KOPT-K1 (cell line): ENCODE data around the gene AKT2.

Source experiments
- H3K27ac ChIP-seq: fragments of 200-600 bp; sonication (generic); 2 replicates; pipeline ENCODE4 v1.5.1; 2016; ENCODE audit warnings: antibody characterized with exemption, mild to moderate bottlenecking, low read depth, low read length; ENCODE audit not compliant: poor library complexity, severe bottlenecking
- H3K36me3 ChIP-seq: fragments of 200-600 bp; sonication (generic); 2 replicates; pipeline ENCODE4 v1.5.1; 2017; ENCODE audit warnings: antibody characterized with exemption, mild to moderate bottlenecking, low read length, moderate library complexity; ENCODE audit not compliant: insufficient read depth
- H3K9me3 ChIP-seq: fragments of 200-600 bp; sonication (generic); 2 replicates; pipeline ENCODE4 v1.5.1; 2017; ENCODE audit warnings: antibody characterized with exemption, low read length, mild to moderate bottlenecking; ENCODE audit not compliant: insufficient read depth, poor library complexity, severe bottlenecking

The AKT2 gene

DNA sequence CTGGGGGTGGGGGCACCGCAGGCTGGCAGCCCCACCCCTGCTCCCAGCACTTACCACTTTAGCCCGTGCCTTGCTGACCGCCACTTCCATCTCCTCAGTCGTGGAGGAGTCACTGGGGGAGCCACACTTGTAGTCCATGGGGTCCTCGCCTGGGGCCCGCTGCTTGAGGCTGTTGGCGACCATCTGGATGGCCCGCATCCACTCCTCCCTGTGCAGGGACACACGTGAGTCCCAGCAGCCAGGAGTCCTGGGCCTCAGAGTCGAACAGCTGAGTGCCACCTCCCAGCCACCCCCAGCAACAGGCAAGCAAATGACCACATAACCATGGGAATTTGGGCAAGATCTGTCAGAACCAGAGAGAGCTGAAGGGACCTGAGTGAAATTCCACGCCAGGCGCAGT lies 42.7 kb downstream of the AKT2 start:
- H3K9me3 ChIP-seq, result no peaks in the 10 kb centered on the region
- H3K36me3 ChIP-seq, result peaks cover 81% of the 10 kb centered on the region
- no peak overlapping the region for H3K27ac ChIP-seq

DNA sequence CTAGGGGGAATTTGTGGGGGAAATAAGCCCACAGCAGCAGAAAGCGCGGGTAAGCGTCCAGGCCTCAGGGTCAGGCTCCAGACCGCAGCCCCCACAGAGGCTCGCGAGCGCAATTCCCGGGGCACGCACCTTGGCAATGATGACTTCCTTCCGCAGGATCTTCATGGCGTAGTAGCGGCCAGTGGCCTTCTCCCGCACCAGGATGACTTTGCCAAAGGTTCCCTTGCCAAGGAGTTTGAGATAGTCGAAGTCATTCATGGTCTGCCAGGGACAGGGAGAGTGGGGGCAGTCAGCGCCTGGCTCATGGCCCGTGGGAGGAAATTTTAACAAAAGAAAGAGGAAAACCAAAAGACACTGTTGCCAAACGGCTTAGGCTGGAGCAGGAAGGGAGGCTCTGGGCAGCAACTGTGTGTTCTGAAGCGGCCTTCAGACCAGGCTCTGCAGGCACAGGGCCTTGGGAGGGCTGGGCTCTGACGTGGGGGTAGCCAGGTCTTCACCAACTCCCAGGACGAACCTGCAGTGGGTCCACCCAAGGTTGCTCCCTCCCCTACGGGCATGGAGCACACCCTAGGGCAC lies 43.2 kb downstream of the AKT2 start:
- Histone ChIP-seq H3K27ac (no peak overlapping the region), H3K9me3 (no peaks in the 10 kb centered on the region), H3K36me3 (peaks cover 80% of the 10 kb centered on the region)

DNA sequence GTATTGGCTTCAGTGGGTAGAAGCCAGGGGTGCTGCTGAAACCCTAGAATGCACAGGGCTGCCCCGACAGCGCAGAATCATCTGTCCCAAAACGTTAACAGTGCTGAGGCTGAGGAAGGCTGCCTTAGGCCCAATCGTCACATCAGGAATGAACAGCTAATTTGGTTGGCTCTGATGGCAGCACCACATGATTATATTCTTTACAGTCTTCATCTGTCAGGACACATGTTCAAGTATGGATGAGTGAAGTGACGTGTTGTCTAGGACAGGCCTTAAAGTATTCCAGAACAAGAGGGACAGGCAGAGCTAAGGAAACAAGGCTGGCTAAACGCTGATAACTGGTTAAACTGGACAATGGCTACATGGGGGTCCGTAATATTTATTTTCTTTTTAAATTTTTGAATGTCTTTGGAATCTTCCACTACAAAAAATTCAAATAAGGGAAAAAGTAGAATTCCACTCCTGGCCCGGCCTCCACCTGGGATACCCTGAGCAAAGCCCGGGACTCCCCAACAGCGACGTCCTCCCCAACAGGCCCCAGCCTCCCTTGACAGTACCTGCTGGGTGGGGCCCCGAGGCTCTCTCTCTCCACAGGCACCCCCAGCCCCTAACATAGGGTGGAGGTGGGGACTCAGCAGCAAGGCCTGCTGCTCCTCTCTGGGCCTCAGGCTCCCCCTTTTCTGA lies 43.9 kb downstream of the AKT2 start:
- H3K36me3 ChIP-seq, result peaks cover 81% of the 10 kb centered on the region

DNA sequence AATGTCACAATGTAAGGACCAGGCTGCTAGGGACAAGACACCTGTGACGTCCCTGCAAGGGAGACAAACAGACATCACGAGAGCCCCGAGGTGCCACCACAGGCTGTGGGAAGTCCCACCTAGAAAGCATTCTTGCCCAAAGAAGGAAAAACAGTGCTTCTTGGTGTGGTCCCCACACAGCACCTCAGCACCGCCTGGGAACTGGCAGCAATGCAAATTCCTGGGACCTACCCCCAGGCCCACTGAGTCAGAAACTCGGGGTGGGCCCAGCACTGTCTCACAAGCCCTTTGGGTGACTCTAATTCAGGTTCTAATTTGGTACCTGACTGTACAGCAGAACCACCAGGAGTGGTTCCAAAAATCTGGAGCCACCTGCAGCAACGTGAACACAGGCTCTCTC lies 44.8 kb downstream of the AKT2 start:
- peaks cover 85% of the 10 kb centered on the region for H3K36me3 ChIP-seq
- H3K9me3 ChIP-seq, result no peaks in the 10 kb centered on the region
- no peak overlapping the region for H3K27ac ChIP-seq

More for the DNA sequence above, 43.9 kb downstream of the AKT2 start:
- Histone ChIP-seq H3K27ac (no peak overlapping the region), H3K9me3 (no peaks in the 10 kb centered on the region)

DNA sequence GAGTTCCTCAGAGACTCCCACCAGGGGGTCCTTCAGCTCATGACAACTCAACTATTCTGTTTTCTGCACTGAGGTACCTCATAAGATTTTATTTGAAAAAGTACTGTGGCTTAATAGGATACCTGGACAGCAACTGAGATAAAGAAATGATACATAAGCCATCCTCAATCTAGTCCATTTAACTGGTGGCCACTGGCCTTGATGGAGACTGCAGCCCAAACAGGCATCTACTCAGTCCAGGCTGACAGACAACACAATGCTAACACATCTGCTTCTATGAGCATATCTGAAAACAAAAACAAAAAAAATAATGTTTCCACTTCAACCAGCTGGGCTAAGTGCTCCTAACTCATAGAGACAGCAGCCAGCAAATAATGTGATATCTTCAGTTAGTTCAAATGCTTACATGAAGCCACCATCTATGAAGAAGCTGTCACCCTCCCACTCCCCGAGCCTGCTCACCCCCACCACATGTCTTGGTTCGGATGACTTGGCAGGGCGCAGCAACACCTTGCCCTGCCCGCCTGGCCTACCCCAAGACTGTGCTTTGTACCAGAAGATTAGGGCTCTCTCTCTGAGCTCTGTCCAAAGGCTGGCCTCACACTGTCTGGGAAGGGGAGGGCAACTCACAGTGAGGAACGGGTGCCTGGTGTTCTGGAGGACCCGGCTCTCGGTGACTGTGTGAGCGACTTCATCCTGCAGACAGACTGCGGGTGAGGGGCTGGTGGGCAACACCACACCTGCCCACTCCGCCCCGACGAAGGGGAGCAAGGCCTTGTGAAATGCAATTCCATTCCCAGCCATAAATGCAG lies 45.5 kb downstream of the AKT2 start:
- no peak overlapping the region for H3K27ac ChIP-seq
- peaks cover 85% of the 10 kb centered on the region for H3K36me3 ChIP-seq
- H3K9me3 ChIP-seq, result no peaks in the 10 kb centered on the region

DNA sequence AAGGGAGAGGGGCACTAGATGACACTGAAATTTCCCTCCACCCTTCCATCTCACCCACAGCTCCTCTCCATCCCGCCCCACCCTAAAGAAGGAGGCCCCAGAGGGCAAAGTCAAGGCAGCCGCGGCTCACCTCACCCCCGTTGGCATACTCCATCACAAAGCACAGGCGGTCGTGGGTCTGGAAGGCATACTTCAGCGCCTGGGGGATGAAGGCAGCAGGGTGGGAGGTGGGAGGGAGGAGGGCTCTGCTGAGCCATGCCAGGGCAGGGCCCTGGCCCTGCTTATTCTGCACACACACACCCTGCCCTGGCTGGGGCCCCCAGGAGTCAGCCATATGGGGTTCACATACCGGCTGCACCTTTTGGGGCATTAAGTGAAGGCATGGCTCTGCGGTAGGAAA lies 46.4 kb downstream of the AKT2 start:
- Histone ChIP-seq H3K36me3 (peaks cover 92% of the 10 kb centered on the region), H3K9me3 (no peaks in the 10 kb centered on the region), H3K27ac (no peak overlapping the region)

GRCh38 chr19:40237791-40238190 lies 47.4 kb downstream of the AKT2 start:
- no peaks in the 10 kb centered on the region for H3K9me3 ChIP-seq
- no peak overlapping the region for H3K27ac ChIP-seq
- peaks cover 97% of the 10 kb centered on the region for H3K36me3 ChIP-seq

- Histone ChIP-seq H3K27ac (no peak overlapping the region), H3K9me3 (no peaks in the 10 kb centered on the region), H3K36me3 (peaks cover 84% of the 10 kb centered on the region)
Measured at GRCh38 chr19:40236366-40236765, 48.8 kb downstream of the AKT2 start.

DNA sequence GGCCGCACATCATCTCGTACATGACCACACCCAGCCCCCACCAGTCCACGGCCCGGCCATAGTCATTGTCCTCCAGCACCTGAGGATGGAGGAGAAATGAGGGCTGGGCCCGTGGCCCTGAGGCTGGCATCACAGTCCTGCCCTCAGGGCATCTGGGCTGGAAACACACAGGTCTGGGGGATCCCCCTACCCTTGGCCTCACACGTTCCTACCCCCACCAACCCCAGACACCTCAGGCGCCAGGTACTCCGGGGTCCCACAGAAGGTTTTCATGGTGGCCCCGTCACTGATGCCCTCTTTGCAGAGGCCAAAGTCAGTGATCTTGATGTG lies 49.2 kb downstream of the AKT2 start:
- Histone ChIP-seq H3K36me3 (peaks cover 80% of the 10 kb centered on the region), H3K9me3 (no peaks in the 10 kb centered on the region), H3K27ac (no peak overlapping the region)

DNA sequence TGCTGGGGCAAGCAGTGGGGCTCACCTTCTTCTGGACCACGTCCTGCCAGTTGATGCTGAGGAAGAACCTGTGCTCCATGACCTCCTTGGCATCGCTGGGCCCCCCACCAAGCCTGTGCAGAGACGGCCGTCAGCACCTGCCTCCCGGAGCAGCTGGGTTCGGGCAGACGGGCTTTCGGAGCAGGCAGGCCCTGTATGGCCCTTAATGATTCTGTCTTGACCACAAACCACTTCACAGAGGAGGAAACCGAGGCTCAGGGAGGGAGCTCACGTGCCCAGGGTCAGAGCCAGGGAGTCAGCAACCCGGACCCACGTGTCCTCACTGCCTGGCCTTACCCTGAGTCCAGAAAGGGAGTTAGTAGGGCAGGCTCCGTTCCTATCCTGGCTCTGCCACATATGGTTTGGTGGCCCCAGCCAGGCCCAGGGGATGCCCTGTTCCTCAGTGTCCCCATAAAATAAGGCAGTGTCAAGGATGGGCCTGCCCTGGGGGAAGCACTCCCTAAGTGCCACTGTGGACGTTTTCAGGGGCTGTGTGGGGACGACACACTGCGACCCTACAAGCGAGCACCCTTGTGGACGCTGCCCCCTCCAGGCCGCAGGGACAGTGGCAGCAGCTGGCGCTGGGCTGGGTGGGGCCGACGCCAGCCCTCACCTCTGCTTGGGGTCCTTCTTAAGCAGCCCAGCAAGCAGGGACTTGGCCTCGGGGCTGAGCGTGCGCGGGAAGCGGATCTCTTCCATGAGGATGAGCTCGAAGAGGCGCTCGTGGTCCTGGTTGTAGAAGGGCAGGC lies 49.7 kb downstream of the AKT2 start:
- peaks cover 74% of the 10 kb centered on the region for H3K36me3 ChIP-seq
- H3K27ac ChIP-seq, result no peak overlapping the region
- no peaks in the 10 kb centered on the region for H3K9me3 ChIP-seq

- Histone ChIP-seq H3K9me3 (no peaks in the 10 kb centered on the region), H3K27ac (no peak overlapping the region), H3K36me3 (peaks cover 66% of the 10 kb centered on the region)
Measured at GRCh38 chr19:40234429-40235237, 50.5 kb downstream of the AKT2 start.

GRCh38 chr19:40233811-40234389 lies 51.2 kb downstream of the AKT2 start:
- Histone ChIP-seq H3K9me3 (no peaks in the 10 kb centered on the region), H3K27ac (no peak overlapping the region), H3K36me3 (peaks cover 59% of the 10 kb centered on the region)

DNA sequence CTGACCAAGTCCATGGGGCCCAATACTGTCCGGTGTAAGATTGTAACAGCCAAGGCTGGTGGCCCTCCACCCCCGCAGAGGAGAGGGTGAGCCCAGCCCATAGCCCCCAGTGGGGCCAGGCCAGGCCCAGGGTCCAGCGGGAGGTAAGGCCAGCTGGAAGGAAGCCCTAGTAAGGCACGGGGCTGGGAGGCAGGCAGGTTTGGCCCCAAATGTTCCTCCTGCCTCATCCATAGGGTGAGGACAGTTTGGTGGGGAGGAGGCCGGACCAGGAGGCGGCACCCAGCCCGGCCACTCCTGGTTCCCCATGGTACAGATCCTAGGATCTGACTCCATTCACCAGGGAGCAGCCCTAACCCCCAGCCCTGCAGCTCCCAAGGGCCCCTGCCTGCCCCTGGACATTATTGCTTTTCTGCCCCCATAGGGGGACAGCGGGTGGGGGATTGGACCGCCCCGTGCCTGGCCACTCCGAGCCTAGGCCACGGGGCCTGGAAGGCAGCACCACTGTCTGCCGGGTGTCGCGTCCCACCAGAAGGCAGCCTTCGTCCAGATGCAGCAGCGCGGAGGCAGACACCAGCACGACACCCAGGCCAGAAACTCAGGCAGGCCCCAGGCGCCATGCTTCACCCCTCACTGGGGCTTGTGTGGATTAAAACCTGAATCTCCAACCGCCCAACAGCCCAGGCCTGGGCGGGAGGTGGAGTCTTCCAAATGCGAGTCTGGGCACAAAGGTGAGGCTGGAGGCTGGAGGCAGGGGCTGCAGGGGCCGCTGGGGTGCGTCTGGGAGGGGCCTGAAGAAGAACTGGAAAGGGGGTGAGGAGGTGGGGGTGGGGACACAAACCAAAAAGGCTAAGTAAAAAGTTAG lies 52.0 kb downstream of the AKT2 start:
- no peaks in the 10 kb centered on the region for H3K9me3 ChIP-seq
- peaks cover 52% of the 10 kb centered on the region for H3K36me3 ChIP-seq
- no peak overlapping the region for H3K27ac ChIP-seq
